ENCODE data around the gene FAM107B. TPM values are rescaled to one million over a fixed set of nuclear protein-coding genes. Genes with fewer than 3 reads are reported as not detected.

FAM107B gene
- total and polyA plus RNA-seq, 2 donors (not counting 3 experiments of a cell fraction or from before 2014, with no cell fraction given) = 39.2 to 176 TPM

- no peaks in the 10 kb centered on the region for H3K36me3 ChIP-seq (ENCODE audit: control insufficient read depth in 2 of 2, extremely low read depth in 1 of 2, insufficient read depth in 2 of 2, low read length in 2 of 2)
- H3K9ac ChIP-seq (replicated peaks; ENCODE audit: extremely low read depth, insufficient read depth, low read length) = no peak overlapping the region
- FAIRE-seq (no peak), DNase-seq (ENCODE audit: low read depth, low spot score) (no peak)
- H3K4me3 ChIP-seq (replicated peaks in 1 of 3; ENCODE audit: insufficient read depth in 1 of 3, low read depth in 1 of 3, low read length in 3 of 3) = no peak overlapping the region
- H3K4me1 ChIP-seq (ENCODE audit: control insufficient read depth, extremely low read depth, insufficient read depth, low read length) = no peaks in the 10 kb centered on the region
- CTCF ChIA-PET = interaction anchor here (0.6 to 0.9 kb wide), 2 partner anchors 71 to 199 kb away, joined by 3 to 4 read pairs; no protein-coding TSS in a partner anchor
- intact Hi-C loops (cut with micrococcal nuclease) (no loop called here), dilution Hi-C loops (cut with MboI; ENCODE audit: extremely low pct_ligation_motif_present, low sequenced_read_pairs) (no loop called here)
- TF ChIP-seq CTCF (IDR thresholded peaks at IDR 0.05; ENCODE audit: extremely low read depth in 1 of 2, insufficient read depth in 1 of 2, low read depth in 1 of 2, low read length in 2 of 2) (no peak), GATA2 (IDR thresholded peaks at IDR 0.05; ENCODE audit: insufficient read depth, insufficient read length, low read depth, low read length) (no peak), MYC (IDR thresholded peaks at IDR 0.05; ENCODE audit: low read depth, low read length) (no peak), EZH2 (IDR thresholded peaks at IDR 0.05; ENCODE audit: borderline replicate concordance, low read depth, low read length, severe bottlenecking) (no peak), POLR2A (IDR thresholded peaks at IDR 0.05; ENCODE audit: low read depth, low read length) (no peak), JUN (IDR thresholded peaks at IDR 0.05; ENCODE audit: borderline replicate concordance, insufficient read depth, insufficient read length, low read depth) (no peak), FOS (IDR thresholded peaks at IDR 0.05; ENCODE audit: borderline replicate concordance, insufficient read depth, low read length) (no peak), MAX (IDR thresholded peaks at IDR 0.05; ENCODE audit: insufficient read depth, insufficient read length) (no peak), POLR2AphosphoS5 (IDR thresholded peaks at IDR 0.05; ENCODE audit: insufficient read depth, low read depth, low read length) (no peak)
- no TSS peak for BruUV-seq (replicated peaks)
- no peaks in the 10 kb centered on the region for H3K27me3 ChIP-seq (ENCODE audit: control insufficient read depth in 2 of 2, insufficient read depth in 2 of 2, low read length in 2 of 2)
- H2AFZ ChIP-seq (ENCODE audit: low read depth, low read length) = no peak overlapping the region
- no peaks in the 10 kb centered on the region for H3K79me2 ChIP-seq (ENCODE audit: control insufficient read depth, insufficient read depth, low read length)
- POLR2A ChIA-PET = no interaction called here
- H3K9me3 ChIP-seq (replicated peaks; ENCODE audit: control insufficient read depth, insufficient read depth, low read length) = no peaks in the 10 kb centered on the region
- H3K9me1 ChIP-seq (replicated peaks; ENCODE audit: control insufficient read depth, extremely low read depth, insufficient read depth, low read length) = no peaks in the 10 kb centered on the region
- no peaks in the 10 kb centered on the region for H4K20me1 ChIP-seq (replicated peaks; ENCODE audit: control insufficient read depth, extremely low read depth, insufficient read depth, low read length)
- H3K4me2 ChIP-seq (ENCODE audit: insufficient read depth, low read length) = no peak overlapping the region
- H3K27ac ChIP-seq (ENCODE audit: insufficient read depth, low read depth, low read length) = no peak overlapping the region
Measured at GRCh38 chr10:14623931-14624330, 150.8 kb downstream of the FAM107B start.

Data from endothelial cell of umbilical vein (primary cell).